Memory B cell (primary cell): ENCODE results near the gene KHNYN.
A peak's percentile ranks its signal among the peaks of the same experiment; 100 is the strongest.
"Not testable (repeated sequence)": the region's sequence is repeated elsewhere in the genome, so short reads cannot be mapped to it uniquely, and the experiment has no call there.

Experiments used
- ATAC-seq: fragments of 150-1000 bp; cut with Tn5 transposase; 2 replicates; pipeline ENCODE4 v1.10.0; 2021; ENCODE audit warnings: low read depth, mild to moderate bottlenecking, moderate library complexity
- DNase-seq, 2 donors: peaks; one replicate each; pipeline ENCODE4 v3.0.0; 2022; ENCODE audit warnings: low spot score in 2 of 2
- H3K27ac Mint-ChIP-seq: one replicate; pipeline ENCODE4 v1.8.0; 2022; ENCODE audit warnings: mild to moderate bottlenecking, moderate library complexity, mixed read lengths
- H3K27me3 Mint-ChIP-seq: one replicate; pipeline ENCODE4 v1.8.0; 2022; ENCODE audit warnings: mixed read lengths
- H3K36me3 Mint-ChIP-seq: one replicate; pipeline ENCODE4 v1.8.0; 2022; ENCODE audit warnings: mild to moderate bottlenecking, mixed read lengths
- H3K4me1 Mint-ChIP-seq: one replicate; pipeline ENCODE4 v1.8.0; 2022; ENCODE audit warnings: mixed read lengths
- H3K4me3 Mint-ChIP-seq: one replicate; pipeline ENCODE4 v1.8.0; 2022; ENCODE audit warnings: mild to moderate bottlenecking, moderate library complexity, mixed read lengths
- H3K9me3 Mint-ChIP-seq: one replicate; pipeline ENCODE4 v1.8.0; 2022; ENCODE audit warnings: mixed read lengths

The KHNYN gene

DNA sequence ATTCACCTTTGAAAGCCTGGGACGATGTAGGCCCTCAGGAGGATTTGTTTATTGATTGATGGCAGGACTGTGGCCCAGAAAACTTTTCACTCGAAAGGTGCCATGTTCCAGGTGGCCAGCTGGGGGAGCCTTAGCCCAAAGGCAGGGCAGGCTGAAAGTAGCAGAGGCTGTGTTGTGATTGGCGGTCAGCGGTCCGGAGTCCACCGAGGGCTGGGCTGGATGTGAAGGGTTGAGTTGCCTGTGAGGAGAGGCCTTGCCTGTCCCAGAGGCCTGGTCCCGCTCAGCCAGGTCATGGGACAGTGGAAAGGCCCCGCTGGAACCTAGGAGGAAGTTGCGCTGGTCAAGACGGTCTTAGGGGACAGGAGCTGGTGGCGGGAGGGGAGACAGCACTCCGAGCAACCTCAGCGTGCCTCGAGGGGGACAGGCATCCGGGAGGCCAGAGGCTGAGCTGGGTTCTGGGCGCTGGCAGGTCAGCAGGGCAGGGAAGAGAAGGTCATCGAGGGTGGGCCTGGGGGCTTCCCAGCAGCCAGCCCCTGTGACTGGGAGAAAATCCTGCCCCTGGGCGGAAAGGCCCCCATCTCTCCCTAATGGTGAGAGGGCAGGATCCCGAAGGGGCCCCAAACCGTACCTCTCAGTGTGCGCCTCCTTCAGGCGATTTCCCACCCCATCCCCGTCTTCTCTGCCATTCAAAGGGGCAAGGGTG is 52.0 kb downstream of the KHNYN start:
- Mint-ChIP-seq H3K27me3 (no peaks in the 10 kb centered on the region), H3K36me3 (no peaks in the 10 kb centered on the region), H3K4me3 (peak overlapping the region; percentile 90), H3K27ac (peak overlapping the region; percentile 89), H3K4me1 (peaks cover 23% of the 10 kb centered on the region), H3K9me3 (no peaks in the 10 kb centered on the region)
- DNase-seq (peak; percentile 29 to 37), ATAC-seq (peak; percentile 84)

DNA sequence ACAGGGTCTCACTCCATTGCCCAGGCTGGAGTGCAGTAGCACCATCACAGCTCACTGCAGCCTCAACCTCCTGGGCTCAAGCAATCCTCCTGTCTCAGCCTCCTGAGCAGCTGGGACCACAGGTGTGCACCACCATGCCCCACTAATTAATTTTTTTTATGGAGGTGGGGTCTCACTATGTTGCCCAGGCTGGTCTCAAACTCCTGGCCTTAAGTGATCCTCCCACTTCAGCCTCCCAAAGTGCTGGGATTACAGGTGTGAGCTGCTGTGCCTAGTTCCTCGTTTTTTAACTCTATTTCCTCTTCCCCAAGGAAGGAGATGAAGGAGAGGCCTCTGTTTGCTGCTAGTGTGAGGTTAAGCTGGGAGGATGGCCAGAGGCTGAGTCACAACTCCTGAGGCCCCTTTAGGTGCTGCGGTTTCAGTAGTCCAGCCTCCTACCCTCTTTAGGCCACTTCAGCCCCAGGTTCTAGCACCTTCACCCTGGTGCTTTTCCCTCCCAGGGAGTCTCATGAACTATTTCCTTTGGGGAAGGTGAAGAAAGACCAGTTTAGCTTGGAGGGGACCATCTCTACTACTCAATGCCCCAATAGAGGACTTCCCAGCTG is 53.0 kb downstream of the KHNYN start:
- DNase-seq, ATAC-seq, H3K4me3 Mint-ChIP-seq, H3K27me3 Mint-ChIP-seq, H3K36me3 Mint-ChIP-seq, H3K9me3 Mint-ChIP-seq, H3K27ac Mint-ChIP-seq: not testable (repeated sequence)
- peaks cover 22% of the 10 kb centered on the region for H3K4me1 Mint-ChIP-seq

DNA sequence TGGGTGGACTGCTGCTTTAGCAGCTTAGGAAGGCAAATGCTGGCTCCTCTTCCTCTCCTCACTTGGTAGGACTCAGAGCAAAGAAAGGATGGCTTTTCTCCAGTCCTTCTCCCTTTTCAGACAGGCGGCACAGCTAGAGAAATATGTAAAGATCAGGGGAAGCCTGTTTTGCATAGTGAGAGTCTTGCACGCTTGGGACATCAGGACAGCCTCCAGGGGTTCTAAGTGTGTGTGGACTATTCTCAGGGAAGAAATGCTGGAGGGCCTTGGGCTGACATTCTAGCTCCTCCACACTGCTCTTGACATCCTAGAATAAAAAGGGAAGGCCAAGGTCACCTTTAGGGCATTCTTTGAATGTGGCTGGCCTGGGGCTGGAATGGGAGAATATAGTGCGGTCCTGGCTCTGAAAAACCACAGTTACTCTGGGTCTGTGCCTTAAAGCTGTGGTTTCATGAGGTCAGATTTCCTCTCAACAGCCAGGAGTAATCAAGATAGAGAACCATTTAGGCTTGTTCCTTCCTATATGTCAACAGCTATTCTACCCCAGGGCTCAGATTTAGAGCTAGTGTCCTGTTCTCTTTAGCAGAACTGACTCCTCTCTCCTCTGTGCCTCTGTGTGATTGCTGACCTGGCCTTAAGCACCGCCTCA is 54.0 kb downstream of the KHNYN start:
- Mint-ChIP-seq H3K36me3 (no peaks in the 10 kb centered on the region), H3K27me3 (no peaks in the 10 kb centered on the region), H3K4me3 (no peak overlapping the region), H3K4me1 (peaks cover 17% of the 10 kb centered on the region), H3K27ac (peak overlapping the region; percentile 53), H3K9me3 (no peaks in the 10 kb centered on the region)
- ATAC-seq (peak; percentile 64), DNase-seq (no peak)
